Stimulated activated CD8-positive, alpha-beta memory T cell treated with anti-CD3 and anti-CD28 coated beads, Interleukin-15, amount 100 ng/mL, for 1 hour (primary cell): ENCODE results near the gene GATA5.

ENCODE experiments used
- DNase-seq: peaks from one replicate; pipeline ENCODE4 v3.0.0-alpha.2; 2020; ENCODE audit warnings: low read depth

Gene GATA5, protein sequence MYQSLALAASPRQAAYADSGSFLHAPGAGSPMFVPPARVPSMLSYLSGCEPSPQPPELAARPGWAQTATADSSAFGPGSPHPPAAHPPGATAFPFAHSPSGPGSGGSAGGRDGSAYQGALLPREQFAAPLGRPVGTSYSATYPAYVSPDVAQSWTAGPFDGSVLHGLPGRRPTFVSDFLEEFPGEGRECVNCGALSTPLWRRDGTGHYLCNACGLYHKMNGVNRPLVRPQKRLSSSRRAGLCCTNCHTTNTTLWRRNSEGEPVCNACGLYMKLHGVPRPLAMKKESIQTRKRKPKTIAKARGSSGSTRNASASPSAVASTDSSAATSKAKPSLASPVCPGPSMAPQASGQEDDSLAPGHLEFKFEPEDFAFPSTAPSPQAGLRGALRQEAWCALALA

DNA sequence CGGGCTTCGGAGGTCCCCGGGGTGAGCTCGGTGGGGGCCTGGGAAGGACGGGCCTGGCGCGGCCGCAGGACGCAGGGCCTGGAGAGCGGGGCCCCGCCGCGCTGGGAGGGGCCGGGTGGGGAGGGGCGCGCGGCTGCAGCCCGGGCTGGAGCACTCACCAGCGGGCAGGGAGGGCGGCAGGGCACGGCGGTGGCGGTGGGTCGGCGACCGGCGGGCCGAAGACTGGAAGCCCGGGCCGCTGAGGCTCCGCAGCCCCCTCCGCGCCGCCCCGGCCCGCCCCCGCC, at the start of gene GATA5:
GATA5 (minus strand) TSS at position 224 of the 284 bp plus-strand sequence. CDS start 474 bp downstream, outside the sequence.
- no peak for DNase-seq

DNA sequence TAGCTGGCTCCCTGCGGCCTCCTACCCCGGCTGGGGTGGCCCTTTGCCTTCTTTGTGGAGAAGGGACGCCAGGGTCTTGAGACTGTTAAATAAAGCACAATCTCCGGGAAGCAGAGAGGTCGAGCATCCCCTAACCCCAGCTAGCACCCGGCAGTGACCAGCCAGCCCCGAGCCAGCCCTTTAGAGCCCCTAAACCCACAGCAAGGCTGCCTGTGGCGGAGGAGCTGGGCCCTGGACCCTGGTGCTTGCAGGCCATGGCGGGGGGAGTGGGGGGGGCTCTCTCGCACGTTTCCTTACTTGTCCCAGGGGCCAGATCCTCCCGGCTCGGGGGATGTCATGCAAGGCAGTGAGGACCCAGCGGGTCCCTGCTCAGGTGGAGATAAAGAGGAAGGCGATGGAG, 49.2 kb upstream of the GATA5 start:
- no peak for DNase-seq

DNA sequence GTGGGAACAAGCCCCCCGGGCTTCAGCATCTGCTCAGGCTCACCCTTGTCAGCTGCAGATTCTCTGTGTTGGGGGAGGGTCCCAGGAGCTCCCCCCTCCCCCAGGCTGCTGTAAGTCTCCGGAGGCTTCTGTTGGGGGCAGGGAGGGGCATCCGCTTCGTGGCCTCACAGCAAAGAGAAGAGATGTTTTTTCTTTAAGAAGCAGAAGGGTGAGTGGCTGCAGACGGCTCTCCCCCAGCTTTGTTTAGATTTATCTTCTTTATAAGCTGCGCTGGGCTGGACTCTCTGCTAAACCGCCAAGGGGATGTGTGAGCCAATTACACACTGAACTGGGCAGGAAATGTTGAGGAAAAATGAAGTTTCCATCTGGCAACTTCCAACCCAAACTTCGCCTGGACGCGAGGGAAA, 48.7 kb upstream of the GATA5 start:
- no peak for DNase-seq

DNA sequence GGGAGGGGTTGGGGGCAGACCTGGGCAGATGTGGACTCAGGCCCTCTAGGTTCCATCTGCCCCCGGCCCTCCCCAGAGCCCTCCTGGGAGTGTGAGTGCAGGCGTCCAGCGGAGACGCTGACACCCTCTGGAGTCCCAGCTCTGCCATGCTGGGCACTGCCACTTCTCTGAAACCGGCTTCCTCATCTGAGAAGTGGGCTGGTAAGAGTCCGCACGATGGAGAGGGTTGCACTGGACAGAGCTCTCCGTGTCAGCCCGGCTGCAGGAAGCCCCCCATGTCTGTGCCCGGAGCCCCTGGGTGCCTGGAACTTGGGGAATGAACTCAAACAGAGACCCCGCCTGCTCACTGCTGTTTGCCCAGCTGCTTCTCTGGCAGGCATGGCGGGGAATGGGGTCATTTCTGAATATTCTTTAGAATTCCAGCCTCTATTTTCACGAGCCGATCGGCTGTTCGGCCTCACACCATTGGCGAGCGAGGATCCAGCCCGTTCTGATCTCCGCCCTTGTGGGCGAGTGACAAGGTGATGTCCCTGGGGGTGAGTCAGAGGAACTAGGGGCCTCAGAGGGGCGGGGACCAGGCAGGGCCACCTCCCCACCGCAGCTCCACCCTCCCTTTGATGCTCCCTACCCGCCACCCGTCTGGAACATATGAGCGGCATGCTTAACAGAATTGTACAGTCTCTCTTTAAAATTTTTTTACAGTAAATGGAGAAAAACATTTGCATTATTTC, 47.8 kb upstream of the GATA5 start:
- DNase-seq, result peak; percentile 38

DNA sequence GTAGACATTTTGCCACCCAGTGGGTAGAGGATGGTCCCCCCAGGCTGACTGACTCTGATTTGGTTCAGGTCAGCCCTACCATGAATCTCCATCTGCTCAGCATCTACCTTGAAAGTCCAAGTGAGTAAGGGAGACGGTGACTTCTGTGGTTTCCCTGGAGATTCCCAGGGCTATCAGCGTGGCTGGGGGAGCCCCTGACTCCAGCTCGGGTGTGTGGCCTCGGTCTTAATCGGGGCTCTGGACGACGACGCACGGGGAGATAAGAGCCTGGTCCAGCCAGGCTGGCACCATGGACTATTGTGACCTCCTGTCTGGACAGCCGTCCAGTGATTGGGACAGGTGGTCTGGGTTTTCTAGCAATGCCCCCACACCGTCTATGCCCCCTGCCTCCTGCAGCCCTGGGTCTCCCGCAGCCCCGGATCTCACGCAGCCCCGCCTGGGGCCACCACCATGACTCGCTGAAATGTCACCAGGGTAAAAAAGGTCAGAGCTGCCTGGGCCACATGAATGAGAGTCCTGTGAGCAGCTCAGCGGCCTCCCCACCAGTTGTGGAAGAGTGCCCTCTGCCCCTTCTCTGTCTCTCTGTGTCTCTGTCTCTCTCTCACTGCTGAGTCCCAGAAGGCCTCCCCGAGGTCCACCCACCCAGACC, 47.1 kb upstream of the GATA5 start:
- no peak for DNase-seq

DNA sequence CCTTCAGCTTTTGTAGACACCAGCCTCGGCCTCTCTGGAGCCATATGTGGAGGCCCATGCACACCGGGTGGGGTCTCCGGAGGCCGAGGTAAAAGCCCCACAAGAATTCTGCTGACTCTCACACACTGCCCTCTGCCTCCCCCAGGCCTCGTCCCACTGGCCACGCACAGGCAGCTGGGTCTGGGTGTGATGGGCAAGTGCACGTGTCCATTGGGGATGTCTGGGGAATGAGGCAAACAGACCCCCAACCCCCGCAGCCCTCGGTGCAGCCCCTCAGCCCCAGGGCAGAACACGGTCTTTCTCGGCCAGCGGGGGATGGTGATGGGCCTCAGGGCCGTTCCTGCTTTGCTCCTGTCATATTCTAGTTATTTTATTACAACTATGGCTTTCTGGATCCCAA, 44.0 kb upstream of the GATA5 start:
- no peak for DNase-seq

DNA sequence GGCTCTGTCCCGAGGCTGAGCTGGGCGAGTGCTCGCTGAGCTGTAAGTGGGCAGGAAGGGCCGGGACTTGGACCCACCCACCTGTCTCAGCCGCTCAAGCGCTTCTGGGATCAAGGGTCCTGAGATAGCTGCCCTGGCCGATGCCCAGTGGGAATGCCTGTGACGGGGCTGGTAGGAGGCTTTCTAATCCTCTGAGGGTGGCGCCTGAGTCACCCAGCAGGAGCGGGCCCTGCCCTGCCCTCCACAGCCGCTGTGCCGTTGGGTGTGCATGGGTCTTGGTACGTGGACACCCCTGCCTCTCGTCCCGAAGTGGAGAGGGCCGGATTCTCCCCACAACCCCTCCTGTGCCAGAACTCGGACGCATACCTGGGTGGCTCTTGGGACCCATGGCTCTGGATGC, 43.1 kb upstream of the GATA5 start:
- DNase-seq, result no peak

DNA sequence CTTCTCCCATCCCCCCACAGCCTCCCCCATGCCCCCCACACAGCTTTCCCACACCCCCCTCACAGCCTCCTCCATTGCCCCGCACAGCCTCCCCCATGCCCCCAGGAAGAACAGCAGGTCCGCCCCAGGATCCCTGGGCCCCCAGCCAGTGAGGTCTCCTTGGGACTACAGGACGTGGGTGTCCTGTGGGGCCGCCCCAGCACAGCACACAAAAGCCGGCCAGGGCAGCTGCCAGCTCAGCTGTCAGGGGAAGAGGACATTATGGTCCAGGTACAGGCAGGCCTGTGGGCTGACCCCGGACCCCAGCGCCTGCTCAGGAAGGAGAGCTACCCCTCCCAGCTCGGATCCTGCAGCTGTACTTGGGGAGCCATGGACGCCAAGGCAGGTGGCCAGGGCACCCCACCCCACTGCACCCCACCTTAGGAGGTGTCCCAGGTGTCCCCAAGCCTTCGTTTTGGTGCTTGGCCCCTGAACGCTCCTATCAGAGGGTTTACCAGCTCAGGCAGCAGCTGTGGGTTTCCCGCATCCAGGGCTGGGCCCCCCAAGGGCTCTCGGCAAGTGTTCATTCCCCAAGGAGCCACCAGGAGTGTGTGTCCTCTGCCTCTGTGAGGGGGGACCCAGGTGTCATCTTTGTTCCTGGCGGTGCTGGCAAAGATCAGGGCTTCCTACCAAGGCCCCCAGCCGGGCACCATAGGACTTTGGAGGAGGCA, 42.3 kb upstream of the GATA5 start:
- no peak for DNase-seq

DNA sequence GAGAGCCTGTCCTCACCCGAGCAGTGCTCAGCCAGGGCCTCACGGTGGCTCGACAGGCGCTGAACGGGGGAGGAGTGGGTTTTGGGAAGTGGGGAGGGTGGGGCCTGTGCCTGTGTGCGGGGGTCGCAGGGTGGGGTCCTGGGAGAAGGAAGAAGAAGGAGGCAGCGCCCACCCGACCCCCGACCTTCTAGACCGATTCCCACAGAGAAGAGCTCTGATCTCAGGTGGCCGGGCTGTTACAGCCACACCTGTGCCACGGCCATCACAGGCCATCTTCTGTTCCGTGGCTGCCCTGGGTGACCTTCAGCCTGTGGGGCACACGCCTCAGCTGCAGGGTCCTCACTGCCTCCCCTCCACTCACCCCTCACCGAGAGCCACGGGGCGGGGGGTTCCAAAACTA, 41.4 kb upstream of the GATA5 start:
- no peak for DNase-seq

DNA sequence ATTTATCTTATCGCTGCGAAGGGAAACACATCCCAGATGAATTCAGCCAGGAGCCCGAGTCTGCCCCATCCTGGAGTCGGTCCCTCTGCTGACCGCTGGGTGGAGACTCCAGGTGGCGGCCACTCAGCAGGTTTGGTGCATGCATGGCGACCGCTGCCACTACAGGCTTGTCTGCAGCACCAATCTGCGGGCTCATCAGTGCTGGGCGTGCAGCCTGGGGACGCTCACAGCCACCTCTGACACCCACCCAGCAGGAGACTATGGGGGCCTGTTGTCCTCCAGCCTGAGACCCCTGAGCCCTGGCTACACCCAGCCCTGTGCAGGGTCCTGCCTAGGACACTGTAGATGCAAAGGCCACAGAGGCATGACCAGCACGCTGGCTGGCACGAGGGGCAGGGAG, 40.5 kb upstream of the GATA5 start:
- DNase-seq, result no peak

DNA sequence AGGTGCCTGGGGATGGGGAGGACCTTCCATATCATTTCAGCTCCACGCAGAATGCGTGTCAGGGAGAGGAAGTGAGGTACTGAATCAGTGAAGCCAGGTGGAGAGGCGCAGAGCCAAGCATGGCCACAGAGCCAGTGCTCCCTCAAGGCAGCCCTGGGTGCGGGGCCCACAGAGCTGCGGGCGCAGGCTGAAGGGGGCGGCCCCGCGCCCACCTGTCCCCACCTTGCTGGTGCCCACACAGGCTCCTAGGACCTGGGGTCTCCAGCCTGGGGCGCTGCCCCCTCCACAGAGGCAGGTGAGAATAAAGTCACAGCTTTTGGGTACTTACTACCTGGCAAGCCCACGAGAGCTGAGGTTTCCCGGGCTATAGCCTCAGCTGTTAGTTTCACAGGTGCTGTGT, 40.0 kb upstream of the GATA5 start:
- DNase-seq, result no peak

DNA sequence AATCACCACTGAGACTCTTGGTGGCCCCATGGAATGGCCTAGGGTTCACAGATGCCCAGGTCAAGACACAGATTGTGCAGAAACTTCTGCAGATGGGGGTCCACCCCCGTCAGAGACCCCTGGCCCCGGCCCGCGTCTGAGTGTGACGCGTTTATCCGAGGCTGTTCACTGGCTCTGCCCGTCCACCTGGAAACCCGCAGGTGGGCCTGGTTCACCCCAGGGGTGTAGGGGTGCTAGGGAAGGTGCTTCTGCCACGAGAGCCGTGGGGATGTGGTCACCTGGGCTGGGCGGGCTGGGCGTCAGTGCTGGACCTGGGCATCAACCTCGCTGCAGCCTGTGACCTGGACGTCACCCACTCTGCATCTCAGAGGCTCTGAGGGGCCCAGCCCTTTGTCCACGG, 39.5 kb upstream of the GATA5 start:
- no peak for DNase-seq

DNA sequence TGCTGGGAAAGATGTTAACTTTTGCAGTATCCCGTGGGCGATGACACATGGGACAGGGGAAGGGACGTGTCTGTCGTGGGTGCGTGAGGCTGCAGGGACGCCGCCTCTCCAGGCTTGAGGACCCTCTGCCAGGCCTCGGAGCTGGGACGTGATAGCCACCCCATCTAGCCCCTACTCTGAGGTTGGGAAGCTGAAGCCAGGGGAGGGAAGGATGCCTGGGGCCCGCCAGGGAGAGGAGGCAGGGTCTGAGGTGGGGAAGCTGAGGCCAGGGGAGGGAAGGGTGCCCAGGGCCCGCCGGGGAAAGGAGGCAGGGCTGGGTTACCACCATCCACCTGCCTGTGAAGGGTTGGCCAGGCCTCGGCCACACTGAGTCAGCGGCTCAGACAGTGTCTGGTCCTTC, 38.2 kb upstream of the GATA5 start:
- no peak for DNase-seq

DNA sequence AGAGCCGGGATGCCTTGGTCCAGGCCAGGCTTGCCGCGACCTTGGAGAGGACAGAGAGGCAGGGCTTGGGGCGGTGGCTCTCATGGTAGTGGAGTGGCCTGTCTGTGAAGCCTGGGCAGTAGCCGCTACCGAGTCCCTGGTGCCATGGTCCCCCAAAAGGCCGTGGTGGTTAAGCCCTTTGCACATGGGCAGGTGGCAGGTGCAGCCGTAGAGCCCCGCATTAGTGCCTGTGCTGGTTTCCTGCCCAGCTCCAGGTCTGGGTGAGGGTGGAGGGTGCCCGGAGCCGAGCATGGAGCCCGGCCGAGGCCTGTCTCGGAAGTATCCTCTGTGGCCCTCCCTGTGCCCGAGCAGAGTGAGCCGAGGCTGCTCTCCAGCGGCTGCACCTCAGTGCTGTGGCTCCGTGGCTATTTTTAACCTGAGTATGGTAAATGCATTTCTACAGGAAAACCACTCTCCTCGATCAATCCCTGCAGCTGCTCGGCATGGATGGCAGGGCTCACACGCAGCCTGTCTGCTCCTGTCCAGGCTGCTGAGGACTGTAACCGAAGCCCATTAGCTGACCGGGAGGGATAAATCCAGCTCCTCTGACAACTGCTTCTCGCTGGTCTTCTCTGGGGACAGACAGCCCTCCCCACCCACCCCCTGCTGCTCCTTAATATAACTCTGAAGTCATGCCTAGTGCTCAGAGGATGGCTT, 36.3 kb upstream of the GATA5 start:
- no peak for DNase-seq

DNA sequence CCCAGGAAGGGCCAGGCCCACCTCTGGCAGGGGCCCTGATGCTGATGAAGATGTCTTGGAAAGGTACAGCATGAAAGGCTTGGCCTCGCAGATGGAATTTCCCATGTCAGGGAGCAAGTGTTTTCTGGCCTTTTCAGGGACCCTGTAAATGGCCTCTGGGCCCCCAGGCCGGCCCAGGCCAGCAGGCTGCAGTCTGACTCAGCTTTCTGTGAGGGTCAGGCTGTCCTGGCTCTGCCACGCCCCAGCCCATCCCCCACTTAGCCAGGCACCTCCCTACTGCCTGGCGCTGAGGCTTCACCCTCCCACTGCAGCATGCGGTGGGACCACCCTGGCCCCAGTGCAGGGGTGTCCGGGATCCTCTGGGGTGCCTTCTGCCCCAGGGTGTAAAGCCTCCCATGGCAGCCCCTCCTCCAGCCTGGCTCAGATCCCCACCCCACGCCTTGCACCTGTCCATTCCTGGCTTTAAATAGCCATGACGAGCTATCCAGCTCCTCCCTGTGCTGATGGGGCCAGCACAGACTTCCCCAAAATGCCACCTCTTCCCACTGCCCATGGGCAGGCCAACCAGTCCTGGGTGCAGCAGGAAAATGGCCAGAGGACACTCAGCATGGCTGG, 35.6 kb upstream of the GATA5 start:
- DNase-seq, result no peak

DNA sequence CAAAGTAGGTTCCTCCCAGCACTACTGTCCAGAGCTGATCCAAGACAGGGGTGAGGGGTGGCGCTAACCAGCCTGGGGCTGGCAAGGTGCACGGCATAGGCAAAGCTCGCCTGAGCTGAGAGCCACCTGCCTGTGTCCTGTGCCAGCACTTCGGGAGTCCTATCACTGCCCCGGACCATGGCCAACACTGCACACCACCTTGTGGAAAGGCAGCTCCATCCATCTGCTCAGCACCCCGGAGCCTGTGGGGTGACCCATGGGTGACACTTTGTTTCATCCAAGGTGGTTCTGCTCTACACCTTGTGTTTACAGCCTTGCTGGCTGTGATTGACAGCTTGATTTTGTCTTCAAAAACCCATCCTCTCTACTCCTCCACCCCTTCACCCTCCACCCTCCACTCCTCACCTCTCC, 32.9 kb upstream of the GATA5 start:
- no peak for DNase-seq

DNA sequence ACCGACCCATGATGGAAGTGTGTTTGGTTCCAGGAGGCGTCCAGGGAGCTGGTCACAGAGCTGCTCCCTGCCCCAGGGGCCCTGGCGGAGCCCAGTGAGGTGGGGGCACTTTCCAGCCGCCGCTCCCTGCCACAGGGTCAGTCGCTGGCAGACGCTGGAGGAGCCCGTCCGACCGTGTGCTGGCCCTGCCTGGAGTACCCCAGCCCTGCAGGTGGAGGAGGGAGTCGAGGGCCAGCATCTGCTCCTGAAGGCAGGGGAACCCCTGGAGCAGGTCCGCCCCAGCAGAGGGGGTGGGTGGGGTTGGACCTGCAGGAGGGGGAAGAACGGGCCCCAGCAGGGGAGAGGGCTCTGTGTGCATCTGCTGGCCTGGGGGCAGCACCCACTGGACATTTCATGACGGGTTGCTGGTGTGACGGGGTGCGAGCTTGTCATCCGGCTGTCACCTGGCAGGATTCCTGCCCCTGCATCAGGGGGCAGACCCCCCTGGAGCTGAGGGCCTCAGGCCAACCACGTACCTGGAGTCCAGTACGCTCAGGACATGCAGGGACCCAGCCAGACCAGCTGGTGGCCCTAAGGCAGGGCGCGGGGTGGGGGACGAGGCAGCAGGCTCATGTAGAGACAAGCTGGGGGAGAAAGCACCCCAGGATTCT, 32.3 kb upstream of the GATA5 start:
- DNase-seq, result no peak

DNA sequence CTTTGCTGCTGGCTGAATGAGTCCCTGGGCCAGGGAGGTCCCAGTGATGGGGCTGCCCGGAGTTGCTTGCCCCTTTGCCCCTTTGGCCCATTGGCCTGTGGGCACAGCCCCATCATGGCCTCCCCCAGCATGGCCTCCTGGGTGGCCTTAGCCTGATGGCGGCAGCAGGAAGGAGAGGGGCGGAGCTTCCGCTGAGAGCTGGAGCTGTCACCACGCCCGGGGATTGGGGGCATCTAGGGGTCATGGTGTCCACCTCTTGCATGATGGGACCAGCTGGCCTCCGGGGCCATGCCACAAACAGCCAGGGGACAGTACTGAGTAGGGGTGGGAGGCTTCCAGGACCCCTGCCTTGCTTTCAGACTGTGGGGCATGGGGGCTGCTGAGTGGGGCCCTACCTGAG, 31.5 kb upstream of the GATA5 start:
- no peak for DNase-seq

DNA sequence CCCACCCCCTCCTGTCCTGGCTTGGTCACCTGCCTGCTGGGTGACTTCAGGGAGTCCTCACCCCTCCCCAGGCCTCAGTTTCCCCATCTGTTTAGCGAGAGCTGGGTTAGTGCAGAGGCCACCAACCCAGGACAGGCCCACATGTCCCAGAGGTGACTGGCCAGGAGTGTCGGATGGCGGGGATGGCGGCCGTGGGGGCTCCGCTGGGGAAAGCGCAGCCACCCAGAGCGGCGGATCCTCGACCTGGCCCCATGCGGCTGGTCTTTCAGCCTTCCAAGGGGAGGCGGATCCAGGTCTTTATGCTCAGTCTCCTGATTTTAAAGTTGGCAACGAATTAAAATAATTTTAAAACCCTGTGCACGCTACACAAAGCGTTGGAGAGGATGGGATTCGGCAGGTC, 31.0 kb upstream of the GATA5 start:
- DNase-seq, result no peak

DNA sequence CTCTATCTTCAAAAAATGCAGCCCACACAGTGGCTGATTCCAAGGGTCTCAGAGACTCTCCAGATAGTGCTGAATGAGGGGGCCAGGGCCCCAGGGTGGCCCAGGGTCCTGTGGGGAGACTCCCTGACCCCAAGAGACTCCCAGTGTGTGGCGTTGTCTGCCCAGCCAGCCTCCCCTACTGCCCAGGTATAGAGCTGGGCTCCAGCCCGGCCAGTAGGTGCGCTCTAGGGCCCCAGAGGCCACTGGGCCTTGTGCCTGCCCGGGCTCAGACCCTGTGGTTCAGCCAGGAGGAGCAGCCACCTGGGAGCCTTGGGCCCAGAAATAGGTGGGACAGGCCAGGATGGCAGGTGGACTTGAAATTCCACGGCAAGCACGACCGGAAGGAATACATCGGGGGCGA, 30.3 kb upstream of the GATA5 start:
- no peak for DNase-seq
